Jurkat, Clone E6-1 (cell line): ENCODE measurements around the gene WNT16.

ENCODE experiments used
- DNase-seq: peaks from one replicate; pipeline ENCODE4 v3.0.0-alpha.2; 2011; ENCODE audit warnings: low read depth, low spot score
- H3K4me3 ChIP-seq: 2 replicates; pipeline ENCODE4 v1.5.1; 2011; ENCODE audit warnings: mild to moderate bottlenecking, low read length, control low read depth, moderate library complexity

The WNT16 gene

DNA sequence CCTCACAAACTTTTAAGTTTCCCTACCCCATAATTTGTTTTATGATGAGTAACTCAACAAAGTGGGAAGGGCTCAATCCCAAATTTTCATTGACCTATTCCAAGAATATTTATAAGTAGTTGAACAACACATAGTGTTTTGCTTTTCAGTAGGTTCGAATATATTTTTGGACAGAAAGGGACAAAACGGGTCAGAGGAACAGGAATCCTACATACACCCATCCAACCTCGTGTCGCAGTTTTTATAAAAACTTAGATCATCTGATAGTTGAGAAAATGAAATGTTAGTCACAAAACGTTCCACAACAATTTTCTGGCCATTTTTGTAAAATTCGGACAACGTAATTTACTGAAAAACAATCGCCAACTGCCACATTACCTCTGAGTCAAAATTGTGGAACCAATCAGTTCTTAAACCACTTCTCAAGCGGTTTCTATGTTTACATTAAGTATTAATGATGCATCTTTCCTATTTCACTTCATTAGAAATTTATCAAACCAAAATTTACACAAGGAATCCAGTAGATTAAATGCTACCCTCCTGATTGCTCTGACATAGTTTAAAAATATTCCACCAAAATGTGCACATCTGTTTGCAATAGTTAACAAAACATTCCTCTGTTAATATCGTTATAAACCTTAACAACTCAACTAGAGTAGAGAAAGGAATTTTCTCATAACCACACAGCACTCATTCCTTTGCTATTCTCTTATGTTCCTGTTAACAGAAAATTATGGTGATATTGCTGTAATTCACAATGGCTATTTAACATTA lies 6.3 kb downstream of the WNT16 start:
- DNase-seq, result no peak
- no peak overlapping the region for H3K4me3 ChIP-seq

DNA sequence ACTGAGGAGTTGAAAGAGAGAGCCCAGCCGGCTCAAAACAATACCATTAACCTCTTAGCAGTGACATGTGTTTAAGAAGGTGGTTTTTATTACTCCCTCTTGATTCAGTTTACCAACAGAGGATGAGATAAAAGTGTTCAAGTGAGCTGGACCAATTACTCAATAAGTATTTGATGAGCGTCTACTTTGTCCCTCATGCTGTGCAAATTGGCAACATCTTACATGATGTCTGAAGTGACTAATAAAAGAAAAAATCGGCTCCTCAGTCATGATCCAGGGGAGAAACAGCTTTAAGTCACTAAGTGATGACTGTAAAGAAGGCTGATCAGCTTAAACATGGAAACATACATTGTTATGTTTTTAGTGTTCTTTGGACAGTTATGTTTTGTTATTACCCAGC lies 7.8 kb downstream of the WNT16 start:
- no peak for DNase-seq
- H3K4me3 ChIP-seq, result no peak overlapping the region

- H3K4me3 ChIP-seq, result no peak overlapping the region
- DNase-seq, result no peak
Observed at GRCh38 chr7:121337398-121337797, 8.6 kb downstream of the WNT16 start.

DNA sequence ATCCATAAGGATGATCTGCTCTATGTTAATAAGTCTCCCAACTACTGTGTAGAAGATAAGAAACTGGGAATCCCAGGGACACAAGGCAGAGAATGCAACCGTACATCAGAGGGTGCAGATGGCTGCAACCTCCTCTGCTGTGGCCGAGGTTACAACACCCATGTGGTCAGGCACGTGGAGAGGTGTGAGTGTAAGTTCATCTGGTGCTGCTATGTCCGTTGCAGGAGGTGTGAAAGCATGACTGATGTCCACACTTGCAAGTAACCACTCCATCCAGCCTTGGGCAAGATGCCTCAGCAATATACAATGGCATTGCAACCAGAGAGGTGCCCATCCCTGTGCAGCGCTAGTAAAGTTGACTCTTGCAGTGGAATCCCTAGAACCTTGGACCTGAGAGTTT lies 10.3 kb downstream of the WNT16 start:
- no peak overlapping the region for H3K4me3 ChIP-seq
- DNase-seq, result no peak

DNA sequence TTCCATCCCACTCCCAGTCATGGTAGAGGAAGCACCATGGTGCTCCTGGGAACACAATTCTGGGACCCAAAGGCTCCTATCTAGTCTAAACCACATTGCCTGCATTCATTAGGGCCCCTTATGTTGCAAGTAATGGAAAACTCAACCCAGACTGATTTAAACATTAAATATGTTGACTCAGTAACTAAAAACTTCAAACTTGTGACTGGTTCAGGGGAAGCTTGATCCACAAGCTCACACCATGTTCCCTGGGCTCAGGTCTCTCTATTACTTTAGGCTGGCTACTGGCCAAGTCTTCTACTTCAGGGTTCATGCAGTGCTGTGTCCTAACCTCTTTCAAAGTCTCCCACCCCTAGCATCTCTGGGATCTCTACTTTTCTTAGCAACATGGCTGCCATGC lies 13.1 kb downstream of the WNT16 start:
- no peak overlapping the region for H3K4me3 ChIP-seq
- DNase-seq, result no peak

DNA sequence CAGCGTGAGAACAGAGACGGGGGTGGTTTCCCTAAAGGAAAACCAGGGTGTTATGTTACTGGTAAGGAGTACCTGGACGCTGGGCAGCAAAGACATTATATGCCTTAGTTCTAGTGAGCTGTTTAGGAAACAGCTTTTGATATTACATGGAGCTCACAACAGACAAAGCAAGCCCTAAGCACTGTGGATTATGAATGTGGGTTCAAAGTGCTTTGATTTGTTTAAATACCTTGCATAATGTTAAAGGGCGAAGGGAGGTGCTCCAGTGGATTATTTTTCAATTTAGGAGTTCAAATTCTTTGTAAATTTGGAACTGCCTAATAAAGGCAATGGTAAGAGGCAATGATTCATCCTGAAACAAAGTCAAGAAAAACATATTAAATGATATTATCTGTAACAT lies 13.8 kb downstream of the WNT16 start:
- no peak for DNase-seq
- H3K4me3 ChIP-seq, result no peak overlapping the region

GRCh38 chr7:121343302-121343701 lies 14.5 kb downstream of the WNT16 start:
- H3K4me3 ChIP-seq, result no peak overlapping the region
- no peak for DNase-seq

- no peak for DNase-seq
- no peak overlapping the region for H3K4me3 ChIP-seq
Observed at GRCh38 chr7:121344093-121344492, 15.3 kb downstream of the WNT16 start.

DNA sequence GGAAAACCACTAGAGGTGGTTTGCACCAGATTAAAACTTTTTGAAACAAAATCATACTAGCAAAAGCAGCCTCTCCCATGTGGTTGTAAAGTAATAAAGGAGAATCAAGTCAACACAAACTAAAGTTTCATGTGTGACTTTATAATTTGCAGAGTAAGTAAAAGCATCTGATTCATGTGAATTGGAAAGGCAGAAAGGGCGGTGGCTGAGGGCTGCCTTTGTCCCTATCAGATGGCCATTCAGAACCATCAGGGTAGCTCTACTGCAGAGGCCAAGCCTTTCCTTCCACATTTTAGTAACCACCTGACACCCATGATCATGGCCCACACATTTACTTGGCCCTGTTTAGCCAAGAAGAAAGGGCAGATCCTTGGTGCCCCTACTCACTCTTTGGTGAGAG lies 15.7 kb downstream of the WNT16 start:
- no peak for DNase-seq
- no peak overlapping the region for H3K4me3 ChIP-seq

- H3K4me3 ChIP-seq, result no peak overlapping the region
Observed at GRCh38 chr7:121351682-121352081, 22.9 kb downstream of the WNT16 start.

GRCh38 chr7:121352323-121352722 lies 23.5 kb downstream of the WNT16 start:
- H3K4me3 ChIP-seq, result no peak overlapping the region
- no peak for DNase-seq

More at GRCh38 chr7:121351682-121352081, 22.9 kb downstream of the WNT16 start:
- no peak for DNase-seq

- no peak overlapping the region for H3K4me3 ChIP-seq
- DNase-seq, result no peak
Observed at GRCh38 chr7:121355574-121355973, 26.8 kb downstream of the WNT16 start.

GRCh38 chr7:121360564-121360963 lies 31.8 kb downstream of the WNT16 start:
- no peak for DNase-seq
- H3K4me3 ChIP-seq, result no peak overlapping the region

DNA sequence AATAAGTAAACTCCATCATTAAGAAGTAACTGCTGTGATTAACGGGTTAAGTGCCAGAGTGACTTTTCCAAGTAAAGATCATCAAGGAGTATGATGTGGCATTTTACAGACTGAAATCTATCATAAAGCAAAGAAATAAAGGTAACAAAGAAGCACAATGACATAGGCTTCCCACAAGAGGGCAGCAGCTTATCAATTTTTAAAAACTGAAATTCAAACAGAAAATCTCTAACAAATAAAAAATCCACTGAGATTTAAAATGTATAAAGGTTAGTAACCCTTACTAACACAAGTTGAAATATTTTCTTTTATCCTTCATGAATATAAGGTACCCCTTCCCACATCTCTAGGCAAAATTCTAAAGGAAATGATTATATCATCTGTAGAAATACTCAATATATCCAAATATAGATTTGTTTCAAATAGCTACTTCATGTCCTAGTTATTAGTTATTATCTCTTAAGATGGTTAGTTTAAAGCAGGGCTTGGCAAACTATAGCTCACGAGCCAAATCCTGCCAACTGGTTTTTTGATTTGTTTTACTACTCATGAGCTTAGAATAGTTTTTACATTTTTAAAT lies 38.1 kb downstream of the WNT16 start:
- peak; percentile 36 for DNase-seq
- no peak overlapping the region for H3K4me3 ChIP-seq

DNA sequence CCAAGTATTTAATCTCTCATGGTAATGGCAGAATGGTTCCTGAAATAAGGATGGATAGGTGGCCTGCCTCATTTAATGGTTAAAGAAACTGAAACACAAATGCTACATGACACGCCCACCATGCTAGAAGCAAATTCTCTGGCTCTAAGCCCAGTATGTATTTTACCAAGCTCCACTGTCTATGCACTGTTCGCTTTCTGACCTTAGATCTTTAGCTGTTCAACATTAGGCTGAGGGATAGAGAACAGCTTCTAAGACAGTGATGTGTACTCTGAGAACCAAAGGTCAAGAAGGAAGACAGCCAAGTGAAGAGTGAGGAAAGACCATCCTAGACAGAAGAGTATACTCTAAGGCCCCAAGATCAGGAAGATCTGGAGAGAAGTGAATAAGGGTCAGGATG lies 40.7 kb downstream of the WNT16 start:
- no peak overlapping the region for H3K4me3 ChIP-seq
- no peak for DNase-seq

- no peak overlapping the region for H3K4me3 ChIP-seq
- DNase-seq, result no peak
Observed at GRCh38 chr7:121371367-121371766, 42.6 kb downstream of the WNT16 start.

GRCh38 chr7:121371883-121372282 lies 43.1 kb downstream of the WNT16 start:
- H3K4me3 ChIP-seq, result no peak overlapping the region
- no peak for DNase-seq

DNA sequence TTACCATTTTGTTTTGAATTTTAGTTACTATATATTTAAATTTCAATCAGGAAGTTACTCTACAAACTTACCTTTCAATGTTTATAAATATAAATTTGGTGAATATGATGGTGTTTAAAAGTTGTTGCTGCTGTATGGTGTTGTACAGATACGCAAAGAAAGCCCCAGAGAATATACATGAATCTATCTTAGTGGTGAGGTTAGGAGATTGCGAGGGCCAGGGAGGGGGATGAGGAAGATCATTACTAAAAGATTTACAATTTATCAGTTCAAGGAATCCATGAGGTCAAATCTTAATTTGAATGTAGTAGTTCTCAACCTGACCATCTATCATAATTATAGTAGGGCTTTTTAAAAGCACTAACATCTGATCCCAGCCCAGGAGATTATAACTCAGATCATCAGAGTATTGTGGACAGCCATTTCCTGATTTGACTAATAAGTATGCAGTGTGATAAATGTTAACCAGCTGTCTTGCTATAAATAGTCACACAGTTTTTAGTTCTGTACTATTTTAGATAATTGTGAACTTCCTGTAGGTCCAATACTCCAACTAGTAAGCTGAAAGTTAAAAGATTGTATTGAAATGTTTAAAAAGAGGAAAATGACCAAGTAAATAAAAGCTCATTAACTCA lies 43.7 kb downstream of the WNT16 start:
- H3K4me3 ChIP-seq, result no peak overlapping the region
- DNase-seq, result no peak

DNA sequence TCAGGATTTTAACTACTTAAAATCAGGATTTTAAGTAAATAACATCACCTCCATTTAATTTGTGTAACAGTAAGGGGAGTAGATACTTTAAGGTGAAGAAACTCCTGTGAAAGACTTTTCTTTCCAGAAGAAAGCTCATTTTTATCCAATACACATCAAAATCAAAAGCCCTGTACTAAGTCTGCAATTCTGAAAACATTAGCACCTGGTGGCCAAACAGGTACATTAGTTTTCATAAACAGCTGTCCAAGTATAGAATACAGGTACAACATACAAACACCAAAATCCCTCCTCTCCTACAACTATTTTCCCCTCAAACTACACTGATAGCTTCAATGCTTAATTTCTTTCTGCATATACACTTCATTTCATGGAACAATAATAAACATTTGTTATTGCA lies 44.4 kb downstream of the WNT16 start:
- no peak overlapping the region for H3K4me3 ChIP-seq
- no peak for DNase-seq

GRCh38 chr7:121376979-121377378 lies 48.2 kb downstream of the WNT16 start:
- no peak overlapping the region for H3K4me3 ChIP-seq
- no peak for DNase-seq

- H3K4me3 ChIP-seq, result no peak overlapping the region
- no peak for DNase-seq
Observed at GRCh38 chr7:121379930-121380329, 51.1 kb downstream of the WNT16 start.
